Measurements from ENCODE around the gene ZEB2. TPM values are rescaled to one million over a fixed set of nuclear protein-coding genes. Genes with fewer than 3 reads are reported as not detected.

ZEB2 gene
- total RNA-seq, 6 experiments from 2014 or later = 13.5 to 35.9 (median 21.7) TPM

GRCh38 chr2:144524118-144525009 is 4.4 kb upstream of the ZEB2 start:
- H3K36me3 ChIP-seq = no peaks in the 10 kb centered on the region
- TF ChIP-seq CTCF (IDR thresholded peaks at IDR 0.05) (no peak), POLR2A (IDR thresholded peaks at IDR 0.05) (no peak)
- intact Hi-C loops (cut with DNase I) = no loop called here
- ATAC-seq (peak; percentile 31 to 52 (median 46)), DNase-seq (peak in 2 of 3 donors; percentile 64 to 67)
- H3K9me3 ChIP-seq = no peaks in the 10 kb centered on the region
- no peaks in the 10 kb centered on the region for H3K27me3 ChIP-seq
- peak overlapping the region; percentile 49 to 79 (median 62) for H3K27ac ChIP-seq
- no peaks in the 10 kb centered on the region for H3K4me1 ChIP-seq
- H3K4me3 ChIP-seq = peak overlapping the region; percentile 16 to 43 (median 33)
- WGBS (ENCODE audit: insufficient coverage, low coverage, low lambda C conversion rate, missing lambda C conversion rate) = 17% methylated on average over 9 of the region's 58 CpGs

GRCh38 chr2:144523596-144524117 is 3.7 kb upstream of the ZEB2 start:
- 0% methylated on average over 15 of the region's 15 CpGs for WGBS (ENCODE audit: insufficient coverage, low coverage, low lambda C conversion rate, missing lambda C conversion rate)
- Histone ChIP-seq H3K36me3 (no peaks in the 10 kb centered on the region), H3K9me3 (no peaks in the 10 kb centered on the region), H3K27me3 (no peaks in the 10 kb centered on the region), H3K27ac (peak overlapping the region; percentile 49 to 79 (median 62)), H3K4me1 (no peaks in the 10 kb centered on the region), H3K4me3 (peak overlapping the region; percentile 16 to 43 (median 33))
- ATAC-seq = no peak
- intact Hi-C loops (cut with DNase I) = no loop called here
- DNase-seq = no peak
- no peak for TF ChIP-seq CTCF (IDR thresholded peaks at IDR 0.05)
- no peak for TF ChIP-seq POLR2A (IDR thresholded peaks at IDR 0.05)

- DNase-seq (peak in 1 of 3 donors; percentile 48), ATAC-seq (peak in 3 of 4 donors; percentile 7 to 16 (median 13))
- no peaks in the 10 kb centered on the region for H3K4me1 ChIP-seq
- 9% methylated on average over 20 of the region's 21 CpGs for WGBS (ENCODE audit: insufficient coverage, low coverage, low lambda C conversion rate, missing lambda C conversion rate)
- no peaks in the 10 kb centered on the region for H3K9me3 ChIP-seq
- TF ChIP-seq POLR2A (IDR thresholded peaks at IDR 0.05) = no peak
- TF ChIP-seq CTCF (IDR thresholded peaks at IDR 0.05) = no peak
- H3K27ac ChIP-seq = peak overlapping the region; percentile 16 to 79 (median 62)
- H3K36me3 ChIP-seq = no peaks in the 10 kb centered on the region
- intact Hi-C loops (cut with DNase I) = no loop called here
- H3K27me3 ChIP-seq = no peaks in the 10 kb centered on the region
- H3K4me3 ChIP-seq = peak overlapping the region in 2 of 3 donors; percentile 33 to 43
These were observed 3.1 kb upstream of the ZEB2 start for GRCh38 chr2:144522897-144523595.

- WGBS (ENCODE audit: insufficient coverage, low coverage, low lambda C conversion rate, missing lambda C conversion rate) = 10% methylated on average over 4 of the region's 8 CpGs
- ATAC-seq = no peak
These were observed 2.4 kb upstream of the ZEB2 start for GRCh38 chr2:144522176-144522896.

More at GRCh38 chr2:144522176-144522896, 2.4 kb upstream of the ZEB2 start:
- intact Hi-C loops (cut with DNase I) = no loop called here
- Histone ChIP-seq H3K4me1 (no peaks in the 10 kb centered on the region), H3K4me3 (peak overlapping the region in 1 of 3 donors; percentile 43), H3K27me3 (no peaks in the 10 kb centered on the region), H3K27ac (peak overlapping the region; percentile 16 to 79 (median 62)), H3K36me3 (no peaks in the 10 kb centered on the region), H3K9me3 (no peaks in the 10 kb centered on the region)
- TF ChIP-seq CTCF (IDR thresholded peaks at IDR 0.05) = no peak
- no peak for TF ChIP-seq POLR2A (IDR thresholded peaks at IDR 0.05)
- no peak for DNase-seq
